GM03348 (cell line): ENCODE results near the gene MYRF.

Source experiments
- DNase-seq: peaks from one replicate; pipeline ENCODE4 v3.0.0; 2012; ENCODE audit warnings: low spot score

MYRF gene

GRCh38 chr11:61752117-61752924, at the start of gene MYRF:
Gene MYRF (plus strand): TSS chr11:61752636. CDS start chr11:61752745, 109 bp downstream.
- DNase-seq, result peak; percentile 92

GRCh38 chr11:61702701-61703312, 49.6 kb upstream of the MYRF start:
- DNase-seq, result no peak

GRCh38 chr11:61704838-61705237, 47.6 kb upstream of the MYRF start:
- no peak for DNase-seq

- no peak for DNase-seq
Observed at GRCh38 chr11:61706452-61707400, 45.7 kb upstream of the MYRF start.

- no peak for DNase-seq
Observed at GRCh38 chr11:61707574-61707973, 44.9 kb upstream of the MYRF start.

- no peak for DNase-seq
Observed at GRCh38 chr11:61709110-61709509, 43.3 kb upstream of the MYRF start.

GRCh38 chr11:61709572-61709971, 42.9 kb upstream of the MYRF start:
- DNase-seq, result no peak

GRCh38 chr11:61710019-61710418, 42.4 kb upstream of the MYRF start:
- no peak for DNase-seq

- DNase-seq, result no peak
Observed at GRCh38 chr11:61711037-61711436, 41.4 kb upstream of the MYRF start.

- DNase-seq, result no peak
Observed at GRCh38 chr11:61711498-61711897, 40.9 kb upstream of the MYRF start.

GRCh38 chr11:61712314-61712713, 40.1 kb upstream of the MYRF start:
- no peak for DNase-seq

GRCh38 chr11:61712846-61713245, 39.6 kb upstream of the MYRF start:
- no peak for DNase-seq

GRCh38 chr11:61713464-61713863, 39.0 kb upstream of the MYRF start:
- no peak for DNase-seq

GRCh38 chr11:61713906-61714305, 38.5 kb upstream of the MYRF start:
- no peak for DNase-seq

GRCh38 chr11:61714316-61714715, 38.1 kb upstream of the MYRF start:
- no peak for DNase-seq

- DNase-seq, result no peak
Observed at GRCh38 chr11:61714916-61715315, 37.5 kb upstream of the MYRF start.

- DNase-seq, result no peak
Observed at GRCh38 chr11:61715867-61716266, 36.6 kb upstream of the MYRF start.

GRCh38 chr11:61716478-61717285, 35.8 kb upstream of the MYRF start:
- no peak for DNase-seq

GRCh38 chr11:61717286-61718033, 35.0 kb upstream of the MYRF start:
- DNase-seq, result no peak

GRCh38 chr11:61718046-61718531, 34.3 kb upstream of the MYRF start:
- peak; percentile 41 for DNase-seq
